GM18499 (cell line): ENCODE data around the gene GABBR2.

ENCODE experiments used
- ATAC-seq: cut with Tn5 transposase; IDR thresholded peaks from one replicate; pipeline ENCODE4 v1.9.1; 2021; ENCODE audit warnings: moderate number of reproducible peaks; ENCODE audit not compliant: insufficient read depth, unreplicated experiment

The GABBR2 gene

DNA sequence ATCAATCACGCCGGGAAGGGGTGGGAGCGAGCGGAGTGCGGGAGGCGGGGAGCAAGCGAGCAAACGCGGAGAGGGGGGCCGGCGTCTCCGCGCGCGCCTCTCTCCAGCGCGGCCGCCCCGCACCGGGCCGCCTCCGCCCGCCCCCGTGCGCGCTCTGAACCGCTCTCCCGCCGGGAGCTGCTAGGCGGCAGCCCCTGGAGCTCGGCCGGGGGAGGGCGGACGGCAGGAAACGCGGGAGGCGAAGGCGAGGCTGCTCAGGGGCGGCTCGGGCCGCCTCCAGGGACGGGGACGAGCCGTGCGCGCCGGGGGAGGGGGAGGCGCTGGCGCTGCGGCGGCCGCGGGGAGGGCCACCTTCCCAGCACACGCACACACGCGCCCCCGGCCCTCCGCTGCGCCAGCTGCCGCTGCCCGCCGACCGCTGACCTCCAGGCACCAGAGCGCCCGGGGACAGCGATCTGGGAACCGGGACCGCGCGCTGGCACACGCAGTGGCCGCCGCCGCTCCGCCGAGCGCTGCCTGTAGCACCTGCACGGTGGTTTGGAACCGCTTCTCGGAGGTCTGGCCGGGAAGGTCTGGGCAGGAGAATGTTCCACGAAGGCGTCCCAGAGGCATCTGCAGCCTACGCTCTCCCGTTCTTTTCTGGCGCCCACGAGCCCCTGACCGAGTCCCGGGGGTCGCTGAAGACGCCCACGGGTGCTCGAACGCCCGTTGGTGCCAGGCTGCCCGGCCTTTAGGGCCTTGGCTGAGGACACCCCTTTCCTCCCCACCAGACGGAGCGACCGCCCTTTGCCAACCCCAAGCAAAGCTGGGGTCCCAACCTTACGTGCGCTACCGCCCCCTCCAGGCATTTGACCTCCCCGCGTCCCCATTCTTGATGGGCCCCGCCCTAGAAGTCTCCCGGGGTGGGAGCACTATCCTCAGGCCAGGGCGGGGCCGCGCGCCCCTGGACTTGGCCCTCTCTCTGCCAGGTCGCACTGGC is at the start of gene GABBR2:
Gene GABBR2 (minus strand): TSS at position 3 of the 979 bp plus-strand sequence. CDS start 198 bp downstream, outside the sequence.
- ATAC-seq: no peak

DNA sequence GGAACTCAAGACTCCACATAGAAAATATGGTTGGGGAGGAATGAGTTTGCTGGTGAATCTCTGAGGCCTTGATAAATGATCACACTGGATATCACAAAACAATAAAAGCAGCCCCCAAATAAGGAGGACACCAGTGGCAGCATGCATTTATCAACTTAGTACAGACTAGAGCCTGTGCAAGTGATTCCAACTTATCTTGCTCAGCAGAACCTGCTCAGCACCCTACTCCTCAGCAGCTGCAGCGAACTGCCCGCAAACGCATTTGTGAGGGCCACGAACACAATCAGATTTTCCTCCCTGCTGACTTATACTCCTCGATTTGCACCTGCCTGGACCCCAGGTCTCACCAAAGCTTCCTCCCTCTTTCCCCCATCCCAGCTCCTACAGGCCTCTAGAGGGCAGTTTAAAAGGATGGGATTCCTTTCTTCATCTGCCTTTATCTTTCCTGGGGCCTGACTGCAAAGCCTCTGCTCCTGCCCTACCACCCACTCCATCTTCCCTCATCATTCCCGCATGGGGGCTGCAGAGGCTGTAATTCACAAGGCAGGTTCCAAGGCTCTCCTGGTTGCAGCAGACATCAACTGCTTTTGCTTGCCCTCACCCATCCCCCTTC is 46.4 kb upstream of the GABBR2 start:
- no peak for ATAC-seq

DNA sequence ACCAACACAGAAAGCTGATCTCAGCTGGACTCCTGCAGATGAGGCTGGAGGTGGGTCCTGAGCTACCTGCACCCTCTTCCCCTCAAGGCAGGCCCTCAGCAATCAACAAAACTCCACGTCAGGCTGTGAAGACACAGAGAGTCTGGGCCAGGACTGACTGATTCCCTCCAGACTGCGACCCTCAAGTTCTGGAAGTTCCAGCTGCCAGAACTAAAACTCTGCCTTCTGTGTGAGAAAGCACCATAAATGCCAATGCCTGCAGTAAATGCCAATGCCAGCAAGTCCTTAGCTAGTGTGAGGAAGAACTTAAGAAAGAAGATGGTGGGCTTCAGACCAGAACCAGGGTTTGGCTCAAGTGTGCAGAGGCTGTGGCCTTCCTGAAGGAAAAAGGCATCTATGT is 42.5 kb upstream of the GABBR2 start:
- no peak for ATAC-seq

DNA sequence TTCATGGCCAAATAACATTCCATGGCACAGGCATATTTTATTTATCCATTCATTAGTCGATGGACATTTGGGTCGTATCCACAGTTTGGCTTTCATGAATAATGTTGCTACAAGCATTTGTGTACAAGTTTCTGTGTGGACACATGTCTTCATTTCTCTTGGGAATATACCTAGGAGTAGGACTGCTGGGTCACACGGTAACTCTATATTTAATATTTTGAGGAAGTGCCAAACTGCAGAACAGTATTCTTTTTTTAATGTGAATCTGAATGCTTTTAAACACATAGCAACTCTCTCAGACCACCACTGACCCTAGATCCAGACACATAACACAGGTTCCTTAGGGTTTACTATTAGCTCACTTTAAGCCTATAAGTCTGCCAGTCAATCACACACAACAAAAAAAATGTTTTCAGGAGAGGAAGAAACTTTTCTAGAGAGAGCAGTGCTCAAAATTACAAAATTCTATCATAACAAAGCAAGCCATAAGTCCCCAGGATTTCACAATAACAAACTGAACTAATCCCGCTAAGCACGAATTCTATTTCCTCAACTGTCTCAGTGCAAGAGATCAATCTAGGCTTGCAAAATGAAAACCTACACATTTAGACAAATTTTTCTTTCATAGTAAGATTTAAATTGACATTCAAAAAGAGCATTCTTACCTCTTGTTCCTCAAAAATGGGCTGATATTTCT is 41.8 kb upstream of the GABBR2 start:
- ATAC-seq: no peak

DNA sequence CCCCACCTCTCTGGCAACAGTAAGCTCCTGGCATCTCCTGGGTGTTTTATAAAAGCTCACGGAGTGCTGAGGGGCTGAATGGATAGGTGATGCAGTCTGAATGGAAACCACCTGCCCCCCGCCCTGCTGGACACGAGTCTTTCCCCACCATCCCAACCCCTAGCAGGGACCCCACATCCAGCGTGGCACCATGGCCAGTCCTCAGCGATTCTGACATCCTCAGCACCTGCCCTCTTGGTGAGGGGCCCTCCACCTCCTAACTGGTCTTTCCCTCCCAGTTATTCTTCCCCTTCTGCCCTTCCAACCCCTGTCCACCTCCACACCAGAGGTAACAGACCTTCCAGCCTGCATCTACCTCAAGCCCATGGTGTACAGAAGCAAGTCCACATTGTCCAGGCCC is 38.7 kb upstream of the GABBR2 start:
- no peak for ATAC-seq

DNA sequence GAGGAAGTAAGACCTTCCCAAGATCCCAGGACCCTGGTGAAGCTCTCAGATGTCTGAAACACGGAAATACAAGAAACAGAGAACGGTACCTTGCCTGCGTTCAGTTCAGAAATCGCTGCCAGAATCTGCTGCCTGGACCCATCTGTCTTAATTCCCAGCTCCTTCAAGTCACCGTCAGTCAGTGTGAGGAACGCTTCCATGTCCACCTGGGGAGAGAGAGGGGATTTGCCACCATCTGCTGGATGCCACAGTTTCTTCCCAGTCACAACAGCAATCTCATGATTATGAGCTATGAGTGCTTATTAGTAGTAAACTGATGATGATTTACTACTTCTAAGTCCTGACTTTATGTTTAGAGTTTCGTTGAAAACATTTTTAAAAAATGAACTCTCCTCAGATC is 36.7 kb upstream of the GABBR2 start:
- ATAC-seq: no peak

DNA sequence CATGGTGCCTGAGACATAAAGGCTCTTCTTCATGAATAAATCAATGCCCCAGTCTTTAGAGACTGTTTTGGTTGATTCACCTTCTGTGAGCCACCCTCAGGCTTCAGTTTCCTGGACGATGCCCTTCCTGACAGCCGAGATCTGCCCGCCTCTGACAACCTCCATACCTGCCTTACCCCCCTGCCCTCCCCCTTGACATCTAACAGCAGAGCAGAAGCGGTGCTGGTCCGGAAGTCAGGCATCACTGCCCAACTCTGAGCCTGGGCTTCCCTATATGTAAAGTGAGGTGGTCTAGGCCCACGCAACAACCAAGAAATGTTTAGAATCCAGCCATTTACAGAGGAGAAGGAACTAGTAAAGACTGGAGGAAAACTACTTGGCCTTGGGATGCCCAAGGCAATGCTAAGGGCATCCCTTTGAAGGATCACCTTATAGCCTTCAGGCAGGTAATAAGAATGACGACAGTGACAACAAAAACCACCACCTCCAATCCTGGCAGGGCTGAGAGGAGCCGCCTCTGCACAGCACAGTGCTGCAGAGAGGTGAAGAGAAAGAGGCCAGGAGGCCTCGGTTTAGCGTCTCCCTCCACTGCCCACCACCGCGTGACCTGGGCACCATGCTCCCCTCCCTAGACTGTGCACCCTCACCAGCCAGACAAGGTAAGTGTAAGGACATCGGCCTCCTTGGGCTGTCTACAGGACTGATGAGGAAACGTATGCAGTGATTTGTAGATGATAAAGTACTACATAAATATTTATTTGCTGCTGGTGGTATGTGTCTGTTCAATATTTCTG is 35.3 kb upstream of the GABBR2 start:
- no peak for ATAC-seq

DNA sequence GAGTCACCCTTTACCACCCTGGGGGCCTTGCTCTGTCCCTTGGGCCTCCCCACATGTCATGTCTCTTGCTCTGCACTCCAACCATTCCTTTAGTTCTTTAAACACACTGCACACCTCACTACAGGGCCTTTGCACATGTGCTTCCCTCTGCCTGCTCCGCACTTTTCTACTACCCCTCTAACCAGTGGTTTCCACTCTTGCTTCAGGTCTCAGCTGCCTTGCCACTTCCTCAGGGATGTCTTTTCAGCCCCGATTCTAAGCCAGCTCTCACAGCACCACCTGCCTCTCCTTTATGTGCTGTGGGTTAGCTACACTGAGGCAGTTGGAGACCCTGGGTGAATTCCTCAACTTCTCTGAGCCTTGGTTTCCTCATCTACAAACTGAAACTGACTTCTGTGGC is 34.6 kb upstream of the GABBR2 start:
- ATAC-seq: no peak

DNA sequence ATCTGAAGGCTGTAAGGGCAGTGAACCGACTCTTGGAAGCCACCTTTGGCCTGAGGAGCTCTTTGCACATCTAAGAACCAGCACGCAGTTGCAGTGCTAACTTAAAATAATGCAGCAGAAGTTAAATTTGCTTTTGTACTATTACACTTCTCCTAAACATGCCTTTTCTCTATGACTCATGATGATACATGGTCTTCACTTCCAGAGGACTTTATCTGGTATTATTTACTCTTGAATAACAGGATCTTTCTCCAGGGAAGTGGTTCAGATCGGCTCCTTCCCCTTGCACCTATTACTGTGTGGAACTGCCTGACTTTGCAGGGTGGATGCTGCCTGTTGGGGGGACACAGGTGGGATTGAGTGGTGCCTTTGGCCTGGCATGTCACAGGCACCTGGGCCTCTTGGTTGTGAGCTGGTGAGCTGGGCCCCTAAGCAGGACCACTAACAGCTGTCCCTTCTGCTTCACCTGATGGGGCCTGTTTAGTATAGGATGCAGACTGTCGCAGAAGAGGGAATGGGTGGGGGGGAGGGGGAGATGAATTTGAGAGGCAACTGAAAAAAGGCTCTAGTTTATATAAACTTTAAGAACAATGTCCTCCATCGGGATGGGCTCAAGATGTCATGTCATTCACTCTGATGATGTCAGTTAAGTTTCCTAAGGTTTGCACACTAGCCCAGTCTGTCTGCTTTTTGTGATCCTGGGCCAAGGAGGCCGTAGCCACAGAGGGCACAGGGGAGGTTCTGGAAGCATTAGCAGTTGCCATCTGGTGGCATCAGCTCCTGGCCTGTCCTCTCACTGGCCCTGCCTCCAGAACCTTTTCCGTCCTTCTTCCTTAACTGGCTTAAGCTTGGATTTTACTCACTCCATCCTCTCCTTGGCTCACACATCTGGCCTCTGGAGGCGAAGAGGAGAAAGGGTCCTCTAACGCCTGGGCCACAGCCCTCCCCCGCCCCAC is 33.9 kb upstream of the GABBR2 start:
- no peak for ATAC-seq

DNA sequence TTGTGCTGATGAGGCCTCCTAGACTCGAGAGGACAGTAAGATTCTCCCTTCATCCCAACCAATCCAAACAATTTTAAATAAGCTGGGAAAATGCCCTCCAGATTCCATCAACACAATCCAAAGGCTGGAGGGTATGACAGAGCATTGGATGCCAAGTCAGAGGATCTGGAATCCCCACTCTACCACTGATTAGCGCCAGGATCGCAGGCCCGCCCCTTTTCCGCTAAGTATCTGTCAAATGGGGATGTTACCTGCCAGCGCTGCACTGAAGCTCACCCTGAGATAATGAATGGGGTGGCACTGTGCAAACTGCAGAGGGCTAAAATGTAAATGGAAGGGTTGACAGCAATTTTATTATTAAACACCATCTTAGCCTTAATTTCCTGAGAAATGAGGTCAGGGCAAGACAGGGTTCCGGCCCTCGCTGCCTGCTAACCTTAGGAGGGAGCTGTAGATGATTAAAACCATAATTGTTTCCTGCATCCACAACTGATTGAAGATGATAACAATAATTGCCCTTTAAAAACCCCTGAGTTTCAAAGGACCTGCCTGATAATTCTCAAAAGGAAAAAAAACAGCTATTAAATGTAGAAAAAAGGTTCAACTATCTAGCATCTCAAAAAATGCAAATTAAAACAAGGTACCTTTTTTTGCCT is 31.6 kb upstream of the GABBR2 start:
- no peak for ATAC-seq

DNA sequence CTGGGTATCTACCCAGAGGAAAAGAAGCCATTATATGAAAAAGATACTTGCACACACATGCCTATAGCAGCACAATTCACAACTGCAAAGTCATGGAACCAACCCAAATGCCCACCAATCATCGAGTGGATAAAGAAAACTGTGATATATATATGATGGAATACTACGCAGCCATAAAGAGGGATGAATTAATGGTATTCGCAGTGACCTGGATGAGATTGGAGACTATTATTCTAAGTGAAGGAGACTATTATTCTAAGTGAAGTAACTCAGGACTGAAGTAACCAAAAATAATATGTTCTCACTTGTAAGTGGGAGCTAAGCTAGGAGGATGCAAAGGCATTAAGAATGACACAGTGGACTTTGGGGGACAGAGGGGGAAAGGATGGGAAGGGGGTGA is 30.0 kb upstream of the GABBR2 start:
- ATAC-seq: no peak

DNA sequence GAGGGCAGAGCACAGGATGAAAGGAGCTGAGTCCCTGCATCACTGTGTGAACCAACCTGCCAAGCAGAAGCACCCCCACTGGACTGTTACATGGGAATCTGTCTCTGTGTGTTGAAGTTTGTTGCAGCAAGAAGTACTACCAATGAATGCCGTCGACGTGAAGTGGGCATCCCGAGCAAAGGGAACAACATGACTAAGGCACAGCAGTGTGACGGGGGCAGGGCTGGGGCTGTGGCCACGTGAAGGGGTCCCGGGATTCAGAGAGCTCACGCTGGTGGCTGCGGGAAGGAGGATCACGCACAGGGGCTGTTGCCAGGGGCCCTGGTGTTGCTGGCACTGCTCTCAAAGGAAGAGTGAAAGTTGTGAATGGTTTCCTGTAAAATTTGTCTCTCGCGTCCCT is 27.5 kb upstream of the GABBR2 start:
- ATAC-seq: no peak

DNA sequence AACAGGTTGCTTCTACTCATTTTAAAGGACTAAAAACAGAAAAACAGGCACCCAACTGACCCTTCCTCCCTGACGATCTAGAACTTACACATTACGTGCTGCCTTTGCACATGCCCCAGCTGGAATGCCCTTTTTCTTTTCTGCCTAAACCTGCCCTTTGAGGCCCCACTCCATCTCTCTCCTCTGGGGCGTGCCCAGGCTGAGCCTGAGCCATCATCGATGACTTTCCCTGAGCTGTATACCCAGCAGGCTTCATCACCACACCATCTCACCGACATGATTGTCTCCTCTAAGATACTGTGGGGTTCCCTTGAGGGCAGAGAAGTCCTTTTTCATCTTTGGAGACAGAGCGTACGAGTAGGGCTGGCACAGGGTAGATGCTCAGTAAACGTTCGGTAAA is 24.1 kb upstream of the GABBR2 start:
- no peak for ATAC-seq

DNA sequence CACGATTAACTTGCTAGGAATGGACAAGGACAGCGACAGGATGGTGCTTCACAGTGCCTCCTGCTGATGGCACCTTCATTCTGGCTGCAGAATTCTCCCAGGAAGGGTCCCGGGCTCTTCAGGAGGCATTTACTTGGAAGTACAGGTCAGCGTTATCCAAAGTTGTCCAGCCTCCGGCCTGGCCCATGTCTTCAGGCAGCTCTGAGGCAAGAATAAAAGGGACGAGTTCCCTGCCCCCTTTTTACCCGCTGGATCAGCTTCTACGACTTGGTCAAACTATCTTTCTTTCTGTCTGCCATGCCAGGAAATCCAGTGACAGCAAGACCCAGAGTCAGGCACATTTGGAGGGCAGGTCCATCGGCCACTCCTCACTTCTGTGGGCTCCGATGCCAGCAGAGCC is 23.4 kb upstream of the GABBR2 start:
- ATAC-seq: no peak

DNA sequence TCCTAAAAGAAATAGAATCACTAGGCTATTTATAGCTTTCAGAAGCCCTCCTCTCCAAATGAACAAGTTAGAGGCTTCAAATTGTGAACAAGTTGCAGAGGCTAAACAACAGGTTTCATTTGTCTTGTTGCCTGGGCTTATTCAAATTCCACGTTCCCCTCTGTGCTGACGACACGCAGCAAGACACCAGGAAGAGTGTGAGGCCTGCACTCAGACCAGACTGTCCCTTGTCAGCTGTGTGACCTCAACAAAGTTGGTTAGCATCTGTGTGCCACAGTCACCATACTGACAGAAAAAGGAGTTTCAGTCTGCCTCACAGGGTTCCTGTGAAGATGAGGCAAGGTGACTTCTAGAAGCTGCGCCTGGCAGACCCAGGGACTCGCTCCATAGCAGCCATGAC is 22.1 kb upstream of the GABBR2 start:
- ATAC-seq: no peak

DNA sequence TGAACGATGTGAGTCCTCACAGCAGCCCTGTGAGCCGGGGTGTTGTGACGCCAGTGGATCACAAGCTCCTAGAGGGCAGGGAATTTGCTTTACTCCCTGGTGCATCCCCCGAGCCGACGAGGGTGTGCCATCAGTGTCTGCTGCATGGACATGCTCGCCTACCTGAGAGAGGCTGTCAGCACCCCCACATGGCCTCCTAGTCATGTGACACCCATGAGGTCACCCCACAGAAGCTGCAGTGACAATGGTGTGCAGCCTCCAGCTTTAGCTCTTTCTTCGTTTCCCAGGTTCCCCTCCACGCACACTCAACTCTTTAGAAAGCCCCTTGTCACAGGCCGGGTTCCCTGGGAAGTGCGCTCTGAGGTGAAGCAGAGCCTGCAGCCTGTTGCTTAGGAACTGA is 19.8 kb upstream of the GABBR2 start:
- ATAC-seq: no peak

DNA sequence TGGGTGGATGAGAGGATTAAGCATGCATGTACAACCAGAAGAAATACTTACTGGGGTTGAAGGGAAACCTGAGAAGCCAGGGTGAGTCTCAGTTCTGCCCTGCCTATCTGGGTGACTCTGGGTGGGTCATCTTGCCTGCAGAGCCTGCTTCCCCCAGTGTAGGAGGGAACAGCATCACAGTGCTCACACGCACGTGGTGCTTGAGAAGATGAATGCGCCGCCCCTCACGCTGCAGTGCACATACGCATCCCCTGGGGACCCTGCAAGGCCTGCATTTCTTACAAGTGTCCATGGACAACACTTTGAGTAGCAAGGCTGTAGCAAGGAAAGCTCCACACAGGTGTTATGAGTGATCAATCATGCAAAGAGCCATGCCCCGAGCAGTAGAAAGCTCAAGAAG is 18.7 kb upstream of the GABBR2 start:
- ATAC-seq: no peak

DNA sequence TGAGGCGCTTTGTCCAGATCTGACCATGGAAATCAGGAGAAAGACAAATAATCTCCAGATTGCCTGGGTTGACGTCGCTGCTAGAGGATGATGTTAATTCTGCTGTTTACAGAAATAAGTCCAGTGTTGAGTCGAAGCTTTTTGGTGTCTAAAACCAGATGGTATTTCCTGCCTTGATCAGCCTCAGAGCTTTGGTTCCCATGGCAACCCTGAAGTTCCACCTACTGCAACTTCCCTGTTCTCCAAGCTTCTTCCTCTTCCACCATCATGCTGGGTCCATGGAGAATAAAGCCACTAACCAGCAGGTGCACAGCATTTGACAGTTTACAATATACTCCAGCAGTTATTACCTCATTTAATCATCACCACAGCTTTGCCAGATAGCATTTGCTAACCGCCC is 18.0 kb upstream of the GABBR2 start:
- no peak for ATAC-seq
